Endothelial cell of umbilical vein (primary cell): ENCODE measurements around the gene LUC7L2. TPM values are rescaled to one million over a fixed set of nuclear protein-coding genes. Genes with fewer than 3 reads are reported as not detected.

Experiments
- BruUV-seq: library from RNA; stranded (reverse); fragments of 400-500 nt; replicated peaks from 2 replicates; lab custom pipeline; 2021; lab: Mats Ljungman, UMichigan
- CTCF ChIA-PET: fragments of 300-600, 350-600 bp; sonication (Branson Sonifier 250); formaldehyde crosslinking; loops from one replicate; lab custom pipeline; 2021; ENCODE audit warnings: antibody characterized with exemption, inconsistent platforms; lab: Charles Lee
- POLR2A ChIA-PET: fragments of 300-600, 350-600 bp; sonication (Branson Sonifier 250); formaldehyde crosslinking; loops from one replicate; lab custom pipeline; 2021; ENCODE audit warnings: antibody characterized with exemption, inconsistent platforms; lab: Charles Lee
- DNase-seq: peaks from one replicate; pipeline ENCODE4 v3.0.0-alpha.2; 2011; ENCODE audit warnings: low read depth, low spot score
- FAIRE-seq: peaks from 2 replicates; lab custom pipeline; 2011; peaks lifted over from hg19 to GRCh38; lab: Jason Lieb, UNC
- H2AFZ ChIP-seq: 2 replicates; pipeline ENCODE4 v1.6.0; 2012; ENCODE audit warnings: low read depth, low read length, control low read depth, inconsistent platforms
- H3K27ac ChIP-seq: 2 replicates; pipeline ENCODE4 v1.5.1; 2011; ENCODE audit warnings: low read depth, mild to moderate bottlenecking, control low read depth, low read length, moderate library complexity; ENCODE audit not compliant: insufficient read depth
- H3K27me3 ChIP-seq, 2 experiments: 2 replicates each; pipeline versions ENCODE4 v1.6.0 to v1.6.1; 2011; ENCODE audit warnings: low read length in 2 of 2, mixed read lengths in 1 of 2; ENCODE audit not compliant: control insufficient read depth in 2 of 2, insufficient read depth in 2 of 2
- H3K36me3 ChIP-seq, 2 experiments: 2 replicates in 1 of 2; 3 replicates in 1 of 2; pipeline ENCODE4 v1.5.1; 2011; ENCODE audit warnings: low read length in 2 of 2, mild to moderate bottlenecking in 1 of 2, moderate library complexity in 1 of 2; ENCODE audit not compliant: control insufficient read depth in 2 of 2, insufficient read depth in 2 of 2; ENCODE audit errors: extremely low read depth in 1 of 2
- H3K4me1 ChIP-seq: 3 replicates; pipeline ENCODE4 v1.5.1; 2011; ENCODE audit warnings: mild to moderate bottlenecking, low read length; ENCODE audit not compliant: control insufficient read depth, insufficient read depth; ENCODE audit errors: extremely low read depth
- H3K4me2 ChIP-seq: 2 replicates; pipeline ENCODE4 v1.6.1; 2011; ENCODE audit warnings: low read length, control low read depth, mixed read lengths; ENCODE audit not compliant: insufficient read depth
- H3K4me3 ChIP-seq, 3 experiments: fragments of 200-600 bp in 1 of 3; sonication (generic), shearing (Covaris generic) in 1 of 3; replicated peaks in 1 of 3; 2 replicates each; pipeline ENCODE4 v1.5.1; 2011 to 2016; ENCODE audit warnings: control low read depth in 3 of 3, low read length in 3 of 3, mild to moderate bottlenecking in 2 of 3, inconsistent platforms in 1 of 3, low read depth in 1 of 3, moderate library complexity in 1 of 3; ENCODE audit not compliant: insufficient read depth in 1 of 3
- H3K79me2 ChIP-seq: 2 replicates; pipeline ENCODE4 v1.6.0; 2012; ENCODE audit warnings: low read length, inconsistent platforms; ENCODE audit not compliant: control insufficient read depth, insufficient read depth
- H3K9ac ChIP-seq: replicated peaks from 2 replicates; pipeline ENCODE3; 2011; ENCODE audit warnings: low read length, control low read depth; ENCODE audit not compliant: insufficient read depth; ENCODE audit errors: extremely low read depth
- H3K9me1 ChIP-seq: replicated peaks from 3 replicates; pipeline ENCODE4 v1.6.0; 2011; ENCODE audit warnings: mild to moderate bottlenecking, low read length; ENCODE audit not compliant: control insufficient read depth, insufficient read depth; ENCODE audit errors: extremely low read depth
- H3K9me3 ChIP-seq: replicated peaks from 2 replicates; pipeline ENCODE4 v1.5.1; 2012; ENCODE audit warnings: low read length, inconsistent platforms; ENCODE audit not compliant: control insufficient read depth, insufficient read depth
- H4K20me1 ChIP-seq: replicated peaks from 2 replicates; pipeline ENCODE3; 2011; ENCODE audit warnings: mild to moderate bottlenecking, low read length; ENCODE audit not compliant: control insufficient read depth, insufficient read depth; ENCODE audit errors: extremely low read depth
- CTCF ChIP-seq, 2 donors: IDR thresholded peaks; 1 replicate in 1 of 2; 2 replicates in 1 of 2; pipeline ENCODE4 v1.5.1; 2011; ENCODE audit warnings: low read length in 2 of 2, mild to moderate bottlenecking in 2 of 2, moderate library complexity in 2 of 2, control low read depth in 1 of 2, inconsistent platforms in 1 of 2, low read depth in 1 of 2; ENCODE audit not compliant: insufficient read depth in 1 of 2; ENCODE audit errors: extremely low read depth in 1 of 2
- EZH2 ChIP-seq: IDR thresholded peaks from 2 replicates; pipeline ENCODE4 v1.6.1; 2012; ENCODE audit warnings: borderline replicate concordance, low read depth, mild to moderate bottlenecking, moderate library complexity, low read length, inconsistent platforms; ENCODE audit not compliant: severe bottlenecking
- FOS ChIP-seq: IDR thresholded peaks from 2 replicates; pipeline ENCODE4 v1.6.1; 2011; ENCODE audit warnings: mild to moderate bottlenecking, low read length, moderate library complexity, borderline replicate concordance; ENCODE audit not compliant: insufficient read depth
- GATA2 ChIP-seq: IDR thresholded peaks from 2 replicates; pipeline ENCODE4 v1.7.0; 2011; ENCODE audit warnings: low read depth, mild to moderate bottlenecking, moderate library complexity, mixed read lengths, low read length; ENCODE audit not compliant: insufficient read length, insufficient read depth
- JUN ChIP-seq: IDR thresholded peaks from 2 replicates; pipeline ENCODE4 v1.6.1; 2011; ENCODE audit warnings: borderline replicate concordance, low read depth; ENCODE audit not compliant: insufficient read length, insufficient read depth
- MYC ChIP-seq: IDR thresholded peaks from one replicate; pipeline ENCODE4 v1.6.1; 2011; ENCODE audit warnings: mild to moderate bottlenecking, low read depth, low read length
- POLR2A ChIP-seq: IDR thresholded peaks from 2 replicates; pipeline ENCODE4 v1.6.1; 2012; ENCODE audit warnings: low read depth, mild to moderate bottlenecking, control low read depth, low read length
- POLR2AphosphoS5 ChIP-seq: IDR thresholded peaks from 2 replicates; pipeline ENCODE4 v1.6.1; 2012; ENCODE audit warnings: low read depth, mild to moderate bottlenecking, control low read depth, low read length, moderate library complexity; ENCODE audit not compliant: insufficient read depth
- dilution Hi-C: fragments of 300-500 bp; cut with MboI; formaldehyde crosslinking; loops from one replicate; pipeline ENCODE4 v1.15.0; 2019; ENCODE audit warnings: low sequenced_read_pairs; ENCODE audit not compliant: extremely low pct_ligation_motif_present
- intact Hi-C: fragments of 100-400 bp; cut with micrococcal nuclease; formaldehyde crosslinking; loops from one replicate; pipeline ENCODE4 v1.10.0; 2022
- polyA plus RNA-seq, 4 experiments: library from polyadenylated mRNA; depleted of rRNA in 3 of 4; stranded (reverse) in 3 of 4; unstranded in 1 of 4; fragments of >200 nt; gene quantifications; 2 replicates each; pipeline versions ENCODE4 v1.2.1 to v1.2.3, GENCODE V29; 2011 to 2012; ENCODE audit warnings: missing spikeins in 1 of 4
- total RNA-seq: library from RNA; stranded (reverse); gene quantifications from 2 replicates; pipeline ENCODE4 v1.2.3, GENCODE V29; 2021
- TF ChIP-seq, protein P1 (sequence below): IDR thresholded peaks from 2 replicates; pipeline ENCODE4 v1.6.1; 2011; ENCODE audit not compliant: insufficient read depth, insufficient read length

Gene LUC7L2
- total and polyA plus RNA-seq, 2 donors (not counting 3 experiments of a cell fraction or from before 2014, with no cell fraction given), result 28.0 to 85.8 TPM

DNA sequence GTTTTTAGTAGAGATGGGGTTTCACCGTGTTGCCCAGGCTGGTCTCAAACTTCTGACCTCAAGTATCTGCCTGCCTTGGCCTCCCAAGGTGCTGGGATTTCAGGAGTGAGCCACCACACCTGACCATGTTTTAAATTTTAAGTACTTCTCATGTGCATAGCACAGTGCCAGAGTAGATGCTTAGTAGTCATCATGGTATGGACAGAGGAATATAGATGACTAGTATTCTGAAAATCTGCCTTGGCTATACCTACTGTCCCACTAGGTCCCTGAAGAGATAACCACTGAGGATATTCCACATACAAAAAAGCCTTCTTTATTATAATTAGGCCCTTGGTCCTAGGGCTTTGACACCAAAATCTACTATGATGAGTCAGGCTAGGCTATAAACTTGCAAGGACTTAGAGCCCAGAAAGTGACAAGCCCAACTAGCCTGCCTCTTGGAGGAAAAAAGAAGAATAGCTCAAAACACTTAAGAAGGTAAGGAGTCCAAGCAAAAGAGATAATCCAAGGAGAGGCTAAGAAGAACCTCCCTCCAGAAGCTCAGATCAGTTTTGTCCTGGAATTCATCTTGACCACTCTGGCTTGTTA lies 34.0 kb downstream of the LUC7L2 start:
- peaks cover 80% of the 10 kb centered on the region for H3K79me2 ChIP-seq
- no peaks in the 10 kb centered on the region for H3K27me3 ChIP-seq
- FAIRE-seq, result no peak
- no peak for TF ChIP-seq EZH2
- TF ChIP-seq JUN, result no peak
- TF ChIP-seq MYC, result no peak
- TF ChIP-seq, protein P1, sequence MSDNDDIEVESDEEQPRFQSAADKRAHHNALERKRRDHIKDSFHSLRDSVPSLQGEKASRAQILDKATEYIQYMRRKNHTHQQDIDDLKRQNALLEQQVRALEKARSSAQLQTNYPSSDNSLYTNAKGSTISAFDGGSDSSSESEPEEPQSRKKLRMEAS, result no peak
- no peak for TF ChIP-seq POLR2AphosphoS5
- TF ChIP-seq FOS, result no peak
- no peak for TF ChIP-seq GATA2
- no peak for TF ChIP-seq CTCF (IDR thresholded peaks at IDR 0.05; ENCODE audit: extremely low read depth in 1 of 2, insufficient read depth in 1 of 2, low read depth in 1 of 2, low read length in 2 of 2)
- no peak for TF ChIP-seq POLR2A
- peaks cover 2 to 9% of the 10 kb centered on the region in 2 experiments for H3K36me3 ChIP-seq
- H3K9ac ChIP-seq, result no peak overlapping the region
- H3K9me1 ChIP-seq, result no peaks in the 10 kb centered on the region
- ChIA-PET POLR2A (no interaction called here), CTCF (no interaction called here)
- BruUV-seq, result no TSS peak
- intact Hi-C loops, result no loop called here
- H3K4me1 ChIP-seq, result no peaks in the 10 kb centered on the region
- dilution Hi-C loops, result no loop called here
- H3K9me3 ChIP-seq, result no peaks in the 10 kb centered on the region
- no peak overlapping the region for H2AFZ ChIP-seq
- no peak overlapping the region for H3K4me3 ChIP-seq
- DNase-seq, result no peak
- no peak overlapping the region for H3K4me2 ChIP-seq
- no peak overlapping the region for H3K27ac ChIP-seq
- H4K20me1 ChIP-seq, result peaks cover 5% of the 10 kb centered on the region
